GM12891 (cell line): ENCODE measurements around the gene FNTB.
"Not testable (repeated sequence)": the region's sequence is repeated elsewhere in the genome, so short reads cannot be mapped to it uniquely, and the experiment has no call there.

Source experiments
- DNase-seq: peaks from one replicate; pipeline ENCODE4 v3.0.0; 2011; ENCODE audit warnings: low spot score; ENCODE audit not compliant: insufficient read length
- FAIRE-seq: peaks from 2 replicates; lab custom pipeline; 2011; peaks lifted over from hg19 to GRCh38; lab: Jason Lieb, UNC
- PAX5 ChIP-seq: IDR thresholded peaks from 2 replicates; pipeline ENCODE4 v1.6.1; 2011; ENCODE audit warnings: low read length, moderate library complexity, mild to moderate bottlenecking; ENCODE audit not compliant: insufficient read depth, severe bottlenecking
- POLR2A ChIP-seq: IDR thresholded peaks from 2 replicates; pipeline ENCODE4 v1.6.1; 2011; ENCODE audit warnings: low read depth, low read length, control low read depth
- POLR2AphosphoS5 ChIP-seq: IDR thresholded peaks from 2 replicates; pipeline ENCODE4 v1.6.1; 2011; ENCODE audit warnings: low read depth, low read length, control low read depth
- POU2F2 ChIP-seq: IDR thresholded peaks from 2 replicates; pipeline ENCODE4 v1.6.1; 2011; ENCODE audit warnings: low read depth, mild to moderate bottlenecking, control low read depth, low read length, moderate library complexity
- SPI1 ChIP-seq: IDR thresholded peaks from 2 replicates; pipeline ENCODE4 v1.6.1; 2011; ENCODE audit warnings: low read depth, low read length, control low read depth
- TAF1 ChIP-seq: IDR thresholded peaks from 2 replicates; pipeline ENCODE4 v1.6.1; 2011; ENCODE audit warnings: low read depth, low read length, control low read depth

The FNTB gene

GRCh38 chr14:65074449-65075150 lies 87.9 kb downstream of the FNTB start:
- FAIRE-seq: peak; percentile 82
- DNase-seq: no peak
- TF ChIP-seq PAX5 (no peak), TAF1 (no peak), SPI1 (no peak), POLR2AphosphoS5 (no peak), POLR2A (no peak), POU2F2 (no peak)

GRCh38 chr14:65075628-65076325 lies 89.1 kb downstream of the FNTB start:
- DNase-seq: no peak
- no peak for FAIRE-seq
- no peak for TF ChIP-seq POU2F2
- TF ChIP-seq SPI1: no peak
- no peak for TF ChIP-seq POLR2A
- no peak for TF ChIP-seq POLR2AphosphoS5
- TF ChIP-seq PAX5: no peak
- TF ChIP-seq TAF1: no peak

GRCh38 chr14:65077318-65077717 lies 90.6 kb downstream of the FNTB start:
- FAIRE-seq (no peak), DNase-seq (no peak)
- no peak for TF ChIP-seq POLR2A
- TF ChIP-seq POU2F2: no peak
- TF ChIP-seq SPI1: no peak
- no peak for TF ChIP-seq TAF1
- no peak for TF ChIP-seq POLR2AphosphoS5
- TF ChIP-seq PAX5: no peak

GRCh38 chr14:65079201-65079600 lies 92.5 kb downstream of the FNTB start:
- no peak for TF ChIP-seq PAX5
- no peak for TF ChIP-seq SPI1
- TF ChIP-seq POU2F2: no peak
- TF ChIP-seq TAF1: no peak
- TF ChIP-seq POLR2A: no peak
- no peak for TF ChIP-seq POLR2AphosphoS5
- no peak for DNase-seq
- FAIRE-seq: no peak

- no peak for DNase-seq
- no peak for FAIRE-seq
- TF ChIP-seq POLR2AphosphoS5 (no peak), POLR2A (no peak), POU2F2 (no peak), PAX5 (no peak), SPI1 (no peak), TAF1 (no peak)
These were observed 93.1 kb downstream of the FNTB start for GRCh38 chr14:65079768-65080167.

- TF ChIP-seq POU2F2 (no peak), SPI1 (peak; percentile 67), POLR2AphosphoS5 (no peak), TAF1 (no peak)
- no peak for DNase-seq
- FAIRE-seq: no peak
These were observed 94.5 kb downstream of the FNTB start for GRCh38 chr14:65080960-65081747.

GRCh38 chr14:65082930-65083329 lies 96.2 kb downstream of the FNTB start:
- no peak for TF ChIP-seq POU2F2
- no peak for TF ChIP-seq POLR2A
- TF ChIP-seq SPI1: no peak
- no peak for TF ChIP-seq POLR2AphosphoS5
- TF ChIP-seq TAF1: no peak
- no peak for TF ChIP-seq PAX5
- no peak for DNase-seq
- no peak for FAIRE-seq

- FAIRE-seq (no peak), DNase-seq (no peak)
These were observed 98.1 kb downstream of the FNTB start for GRCh38 chr14:65084554-65085505.

GRCh38 chr14:65086686-65087085 lies 100.0 kb downstream of the FNTB start:
- FAIRE-seq, DNase-seq: not testable (repeated sequence)

More at GRCh38 chr14:65084554-65085505, 98.1 kb downstream of the FNTB start:
- TF ChIP-seq POU2F2 (no peak), POLR2AphosphoS5 (no peak), POLR2A (no peak), TAF1 (no peak), SPI1 (no peak), PAX5 (no peak)

- not testable (repeated sequence) for DNase-seq, FAIRE-seq
These were observed 101.1 kb downstream of the FNTB start for GRCh38 chr14:65087835-65088234.
